Adrenal gland (tissue), 5 donors: ENCODE data around the gene KATNA1.

Experiments used
- POLR2A ChIP-seq, 2 donors: fragments of 450-650 bp; IDR thresholded peaks; one replicate each; pipeline ENCODE4 v1.6.1; 2017; ENCODE audit warnings: antibody characterized with exemption in 2 of 2, mild to moderate bottlenecking in 2 of 2, moderate library complexity in 1 of 2
- TF ChIP-seq, protein P1 (sequence below), 6 experiments: fragments of 450-650 bp in 4 of 6; fragments of 200-600 bp in 2 of 6; sonication (generic) in 1 of 6; IDR thresholded peaks; 1 replicate in 5 of 6; 2 replicates in 1 of 6; pipeline versions ENCODE4 v1.5.1 to v1.8.0; 2016 to 2021; ENCODE audit warnings: antibody characterized with exemption in 6 of 6, mild to moderate bottlenecking in 2 of 6, moderate library complexity in 1 of 6
- donor health status: DM: no; HTN: no; CAD: no.

DNA sequence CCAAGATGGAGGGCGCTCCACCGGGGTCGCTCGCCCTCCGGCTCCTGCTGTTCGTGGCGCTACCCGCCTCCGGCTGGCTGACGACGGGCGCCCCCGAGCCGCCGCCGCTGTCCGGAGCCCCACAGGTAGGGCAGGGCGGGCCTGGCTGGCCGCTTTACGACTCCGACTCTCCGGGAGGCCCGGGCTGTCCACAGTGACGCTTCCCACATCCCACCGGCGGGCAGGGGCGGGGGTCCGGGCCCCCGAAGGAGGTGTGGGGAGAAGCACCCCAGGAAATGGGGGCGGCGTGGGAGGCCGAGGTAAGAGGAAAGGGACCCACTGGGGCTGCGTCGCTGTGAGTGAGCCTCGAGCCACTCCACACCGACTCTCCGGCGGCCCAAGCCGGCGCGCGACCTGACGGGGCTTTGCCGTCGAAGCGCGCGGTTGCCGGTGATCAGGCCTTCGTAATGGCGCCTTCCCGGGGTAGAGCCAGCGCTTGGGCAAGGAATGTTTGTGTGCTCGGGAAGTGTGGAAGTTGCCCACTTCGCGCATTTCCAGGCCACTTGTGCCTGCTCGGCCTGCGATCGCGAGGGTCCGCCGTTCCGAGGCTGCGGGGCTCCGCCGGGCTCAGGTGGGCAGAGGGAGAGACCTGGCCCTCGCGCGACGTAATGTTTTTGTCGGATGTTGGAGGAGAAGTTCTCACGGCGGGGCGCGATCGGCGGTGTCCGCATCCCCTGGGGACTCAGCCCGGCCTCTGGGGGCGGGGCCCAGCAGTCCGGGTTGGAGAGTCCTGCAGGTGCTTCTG lies 81.9 kb downstream of the KATNA1 start:
- TF ChIP-seq, protein P1, sequence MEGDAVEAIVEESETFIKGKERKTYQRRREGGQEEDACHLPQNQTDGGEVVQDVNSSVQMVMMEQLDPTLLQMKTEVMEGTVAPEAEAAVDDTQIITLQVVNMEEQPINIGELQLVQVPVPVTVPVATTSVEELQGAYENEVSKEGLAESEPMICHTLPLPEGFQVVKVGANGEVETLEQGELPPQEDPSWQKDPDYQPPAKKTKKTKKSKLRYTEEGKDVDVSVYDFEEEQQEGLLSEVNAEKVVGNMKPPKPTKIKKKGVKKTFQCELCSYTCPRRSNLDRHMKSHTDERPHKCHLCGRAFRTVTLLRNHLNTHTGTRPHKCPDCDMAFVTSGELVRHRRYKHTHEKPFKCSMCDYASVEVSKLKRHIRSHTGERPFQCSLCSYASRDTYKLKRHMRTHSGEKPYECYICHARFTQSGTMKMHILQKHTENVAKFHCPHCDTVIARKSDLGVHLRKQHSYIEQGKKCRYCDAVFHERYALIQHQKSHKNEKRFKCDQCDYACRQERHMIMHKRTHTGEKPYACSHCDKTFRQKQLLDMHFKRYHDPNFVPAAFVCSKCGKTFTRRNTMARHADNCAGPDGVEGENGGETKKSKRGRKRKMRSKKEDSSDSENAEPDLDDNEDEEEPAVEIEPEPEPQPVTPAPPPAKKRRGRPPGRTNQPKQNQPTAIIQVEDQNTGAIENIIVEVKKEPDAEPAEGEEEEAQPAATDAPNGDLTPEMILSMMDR (IDR thresholded peaks at IDR 0.05), result no peak
- peak; percentile 32 to 49 for TF ChIP-seq POLR2A (IDR thresholded peaks at IDR 0.05)
